GM21423 (cell line): ENCODE measurements around the gene MAP1A.
A peak's percentile ranks its signal among the peaks of the same experiment; 100 is the strongest.

Source experiments
- ATAC-seq: cut with Tn5 transposase; IDR thresholded peaks from one replicate; pipeline ENCODE4 v1.9.1; 2021; ENCODE audit warnings: mild to moderate bottlenecking, moderate library complexity; ENCODE audit not compliant: unreplicated experiment

Gene MAP1A

GRCh38 chr15:43510200-43511011 is 7.0 kb upstream of the MAP1A start:
- peak; percentile 95 for ATAC-seq

GRCh38 chr15:43511012-43511885 is 6.2 kb upstream of the MAP1A start:
- no peak for ATAC-seq

GRCh38 chr15:43513550-43513949 is 3.9 kb upstream of the MAP1A start:
- ATAC-seq = no peak

GRCh38 chr15:43514241-43515057 is 3.0 kb upstream of the MAP1A start:
- ATAC-seq = no peak

GRCh38 chr15:43515741-43516140 is 1.7 kb upstream of the MAP1A start:
- no peak for ATAC-seq

- ATAC-seq = no peak
Observed at GRCh38 chr15:43516185-43516584, 1.2 kb upstream of the MAP1A start.

- no peak for ATAC-seq
Observed at GRCh38 chr15:43516801-43517353, 531 bp upstream of the MAP1A start.

- no peak for ATAC-seq
Observed at GRCh38 chr15:43518197-43518761, 871 bp downstream of the MAP1A start.

- ATAC-seq = no peak
Observed at GRCh38 chr15:43519196-43519595, 1.8 kb downstream of the MAP1A start.

GRCh38 chr15:43520138-43520537 is 2.7 kb downstream of the MAP1A start:
- ATAC-seq = no peak

GRCh38 chr15:43521419-43521818 is 4.0 kb downstream of the MAP1A start:
- ATAC-seq = no peak

- ATAC-seq = no peak
Observed at GRCh38 chr15:43522247-43522646, 4.8 kb downstream of the MAP1A start.

GRCh38 chr15:43523646-43524045 is 6.2 kb downstream of the MAP1A start:
- no peak for ATAC-seq

- no peak for ATAC-seq
Observed at GRCh38 chr15:43524254-43524845, 6.9 kb downstream of the MAP1A start.

GRCh38 chr15:43525131-43525530 is 7.7 kb downstream of the MAP1A start:
- ATAC-seq = no peak

- ATAC-seq = no peak
Observed at GRCh38 chr15:43526261-43526930, 9.0 kb downstream of the MAP1A start.

GRCh38 chr15:43527016-43527801 is 9.8 kb downstream of the MAP1A start:
- ATAC-seq = no peak

GRCh38 chr15:43527802-43528541 is 10.6 kb downstream of the MAP1A start:
- no peak for ATAC-seq
